Activated CD4-positive, alpha-beta T cell treated with anti-CD3 and anti-CD28 coated beads, Interleukin-2, amount 50 U/mL, for 48 hours (primary cell): Measurements from ENCODE around the gene KRTAP10-3.
"Not testable (repeated sequence)": the region's sequence is repeated elsewhere in the genome, so short reads cannot be mapped to it uniquely, and the experiment has no call there.

Source experiments
- DNase-seq, 2 experiments: peaks; one replicate each; pipeline ENCODE4 v3.0.0-alpha.2; 2020

KRTAP10-3 gene

DNA sequence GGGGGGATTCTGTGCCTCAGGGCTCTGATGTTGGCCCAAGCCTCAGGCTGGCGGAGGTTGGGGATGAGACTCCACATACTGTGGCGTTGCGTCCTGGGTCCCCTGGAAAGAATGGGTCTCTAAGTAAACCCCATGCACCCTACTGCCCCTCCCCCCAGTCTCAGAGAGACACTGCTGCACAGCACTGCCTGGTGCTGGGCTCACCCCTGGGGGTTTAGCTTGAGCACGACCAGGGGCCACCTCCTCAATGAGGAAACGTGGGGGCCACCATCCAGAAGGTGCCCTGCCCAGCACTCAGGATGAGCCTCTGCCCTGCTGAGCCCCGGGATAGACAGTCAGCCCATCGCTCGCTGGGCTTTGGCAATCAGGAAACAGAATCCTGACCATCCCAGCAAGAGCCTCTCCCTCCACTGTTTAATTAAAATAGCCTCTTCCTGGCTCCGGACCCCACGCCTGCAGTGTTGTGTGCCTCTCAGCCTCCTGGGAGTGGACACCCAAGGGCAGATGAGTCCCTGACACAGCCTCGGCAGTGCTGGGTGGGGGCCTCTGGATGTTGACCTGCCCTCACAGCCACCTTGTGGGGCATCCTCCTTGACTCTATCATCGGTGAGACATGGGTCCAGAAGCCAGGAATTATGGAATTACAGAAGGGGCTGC lies 11.4 kb upstream of the KRTAP10-3 start:
- DNase-seq = no peak

DNA sequence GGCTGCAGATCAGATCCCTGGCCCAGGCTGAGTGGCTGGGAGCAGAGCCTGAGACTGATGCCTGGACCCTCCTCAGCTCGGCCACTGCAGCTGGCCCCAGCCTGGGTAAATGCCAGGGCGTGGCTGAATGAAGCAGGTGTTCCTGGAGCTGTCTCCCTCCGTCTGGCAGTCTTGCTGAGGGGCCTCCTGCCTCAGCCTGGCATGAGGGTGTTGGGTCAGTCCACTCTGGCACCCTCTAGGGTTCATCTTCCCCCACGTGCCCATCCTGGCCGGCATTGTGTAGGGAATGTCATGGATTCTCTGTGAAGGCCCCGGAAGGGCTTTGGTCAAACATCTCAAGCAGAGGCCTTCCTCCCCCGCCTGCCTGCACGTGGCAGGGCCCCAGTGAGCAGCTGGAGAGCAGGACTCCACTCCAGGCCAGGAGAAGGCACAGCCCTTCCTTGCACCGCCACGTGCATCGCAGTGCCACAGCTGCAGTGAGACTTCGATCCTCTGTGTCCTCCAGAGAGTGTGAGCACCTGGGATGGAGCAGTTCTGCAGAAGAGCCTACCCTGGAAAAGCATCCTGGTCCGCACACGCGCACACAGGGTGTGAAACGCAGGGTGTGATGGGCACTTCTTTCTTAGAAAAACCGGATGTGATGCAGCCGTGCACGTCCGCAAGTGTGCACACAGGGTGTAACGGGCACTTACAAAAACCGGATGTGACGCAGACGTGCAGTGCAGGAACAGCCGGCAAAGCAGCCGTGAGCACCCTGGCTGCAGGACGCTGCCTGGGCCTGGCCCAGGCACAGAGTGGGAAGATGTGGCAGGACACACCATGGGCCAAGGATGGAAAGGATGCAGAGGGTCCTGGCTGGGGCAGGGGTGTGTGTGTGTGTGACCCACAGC lies 10.3 kb upstream of the KRTAP10-3 start:
- no peak for DNase-seq

DNA sequence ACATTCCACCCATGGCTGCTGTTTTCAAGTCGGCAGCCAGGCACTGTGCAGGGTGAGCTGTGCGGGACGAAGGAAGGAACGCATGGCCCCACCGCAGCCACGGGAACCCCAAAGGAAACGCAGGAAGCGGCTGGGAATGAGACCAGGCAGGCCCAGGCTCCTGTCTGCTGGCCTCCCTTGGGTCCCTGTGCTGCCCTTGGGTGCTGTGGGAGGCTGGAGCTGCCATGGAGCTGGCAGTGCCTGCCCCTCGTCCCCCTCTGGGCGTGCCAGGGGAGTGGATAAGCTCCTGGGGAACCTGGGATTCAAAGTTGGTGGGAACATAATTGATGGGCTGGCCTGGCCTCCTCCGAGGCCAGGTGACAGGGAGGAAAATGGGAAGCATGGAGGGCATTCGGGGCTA lies 9.7 kb upstream of the KRTAP10-3 start:
- no peak for DNase-seq

DNA sequence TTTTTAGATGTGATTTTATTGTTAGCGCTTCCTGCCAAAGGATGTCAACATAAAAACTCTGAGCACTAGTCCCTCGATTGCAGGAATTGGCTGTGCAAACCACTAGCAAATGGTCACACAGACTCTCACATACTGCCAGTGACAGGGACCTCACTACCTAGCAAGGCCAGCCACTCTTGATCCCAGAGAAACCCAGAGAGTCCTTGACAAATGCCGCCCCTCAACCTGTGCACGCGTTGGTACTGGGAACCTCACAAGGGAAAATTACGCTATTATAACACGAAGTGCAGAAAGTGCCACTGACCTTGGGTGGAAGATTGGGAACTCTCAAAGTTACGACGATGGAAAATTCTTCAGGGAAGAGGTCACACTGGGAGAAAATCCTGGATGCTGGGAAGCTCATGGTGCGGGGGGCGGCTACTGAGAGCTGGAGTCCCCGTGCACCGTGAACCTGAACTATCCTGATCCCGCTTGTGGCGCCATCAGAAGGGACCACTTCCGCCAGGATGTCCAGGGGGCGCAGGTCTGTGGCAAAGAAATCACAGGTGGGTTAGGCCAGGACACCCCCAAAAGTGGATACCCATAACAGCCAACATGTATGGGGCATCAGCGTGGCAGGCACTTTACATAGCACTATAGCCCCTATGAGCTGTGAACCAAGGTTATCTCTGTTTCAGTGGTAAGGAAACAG lies 9.0 kb upstream of the KRTAP10-3 start:
- no peak for DNase-seq

DNA sequence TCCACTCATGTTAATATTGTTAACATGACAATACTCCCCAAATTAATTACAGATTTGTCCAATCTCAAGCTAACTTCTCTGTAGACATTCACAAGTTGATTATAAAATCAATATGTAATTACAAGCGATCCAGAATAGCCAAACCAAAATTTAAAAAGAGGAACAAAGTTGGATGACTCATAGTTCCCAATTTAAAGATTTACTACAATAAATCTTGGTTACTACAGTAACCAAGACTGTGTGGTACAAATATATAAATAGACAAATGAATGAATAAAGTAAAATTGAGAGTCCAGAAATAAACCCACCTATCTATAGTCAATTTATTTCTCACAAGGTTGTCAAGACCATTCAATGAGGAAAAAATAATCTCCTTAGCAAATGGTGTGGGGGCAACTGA lies 7.8 kb upstream of the KRTAP10-3 start:
- DNase-seq = no peak

DNA sequence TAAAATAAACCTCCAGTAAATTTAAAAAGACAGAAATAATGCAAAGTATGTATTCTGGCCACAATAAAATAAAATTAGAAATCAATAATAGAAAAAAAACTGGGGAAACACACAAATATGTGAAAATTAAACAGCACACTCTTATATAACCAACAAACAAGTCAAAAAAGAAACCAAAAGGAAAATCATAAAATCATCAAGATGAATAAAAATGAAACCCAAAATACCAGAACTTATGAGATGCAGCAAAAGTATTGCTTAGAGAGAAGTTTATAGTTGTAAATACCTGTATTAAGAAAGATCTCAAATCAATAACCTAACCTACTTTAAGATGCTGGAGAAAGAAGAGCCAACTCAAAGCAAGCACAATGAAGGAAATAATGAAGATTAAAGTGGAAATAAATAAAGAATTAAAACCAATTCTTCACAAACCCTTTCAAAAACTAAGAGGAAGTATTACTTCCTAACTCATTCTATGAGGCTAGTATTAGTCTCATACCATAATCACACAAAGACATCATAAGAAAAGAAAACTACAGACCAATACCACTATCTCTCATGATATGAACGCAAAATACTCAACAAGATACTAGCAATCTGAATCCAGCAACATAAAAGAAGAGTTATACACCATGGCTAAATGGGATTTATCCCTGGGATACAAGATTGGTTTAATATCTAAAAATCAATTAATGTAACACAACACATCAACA lies 6.4 kb upstream of the KRTAP10-3 start:
- DNase-seq = no peak

DNA sequence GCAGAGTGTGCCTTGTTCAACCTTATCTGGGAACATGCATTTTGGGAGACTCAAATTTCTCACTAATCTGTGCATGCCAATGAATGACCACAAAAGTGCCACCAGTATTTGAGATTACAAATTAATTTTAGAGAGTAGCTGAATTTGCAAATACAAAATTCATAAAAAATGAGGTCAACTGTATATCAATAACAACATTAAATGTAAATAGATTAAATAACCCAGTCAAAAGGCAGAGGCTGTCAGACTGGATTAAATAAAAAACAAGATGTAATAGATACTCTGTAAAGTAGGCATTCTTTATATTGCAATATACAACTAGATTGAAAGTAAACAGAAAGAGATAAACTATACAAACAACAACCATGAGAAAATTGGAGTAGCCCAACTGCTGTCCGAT lies 5.5 kb upstream of the KRTAP10-3 start:
- no peak for DNase-seq

DNA sequence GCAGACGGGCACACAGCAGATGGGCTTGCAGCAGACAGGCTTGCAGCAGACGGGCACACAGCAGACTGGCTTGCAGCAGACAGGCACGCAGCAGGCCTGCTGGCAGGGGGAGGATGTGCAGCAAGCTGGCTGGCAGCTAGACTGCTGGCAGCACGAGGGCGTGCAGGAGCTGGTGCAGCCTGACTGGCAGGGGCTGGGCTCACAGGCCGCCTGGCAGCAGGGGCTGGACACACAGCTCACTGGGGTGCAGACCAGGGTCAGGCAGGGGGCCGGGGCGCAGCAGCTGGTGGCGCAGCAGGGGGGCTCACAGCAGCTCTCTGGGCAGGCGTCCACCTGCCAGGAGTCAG lies 293 bp downstream of the KRTAP10-3 start:
- DNase-seq = not testable (repeated sequence)

DNA sequence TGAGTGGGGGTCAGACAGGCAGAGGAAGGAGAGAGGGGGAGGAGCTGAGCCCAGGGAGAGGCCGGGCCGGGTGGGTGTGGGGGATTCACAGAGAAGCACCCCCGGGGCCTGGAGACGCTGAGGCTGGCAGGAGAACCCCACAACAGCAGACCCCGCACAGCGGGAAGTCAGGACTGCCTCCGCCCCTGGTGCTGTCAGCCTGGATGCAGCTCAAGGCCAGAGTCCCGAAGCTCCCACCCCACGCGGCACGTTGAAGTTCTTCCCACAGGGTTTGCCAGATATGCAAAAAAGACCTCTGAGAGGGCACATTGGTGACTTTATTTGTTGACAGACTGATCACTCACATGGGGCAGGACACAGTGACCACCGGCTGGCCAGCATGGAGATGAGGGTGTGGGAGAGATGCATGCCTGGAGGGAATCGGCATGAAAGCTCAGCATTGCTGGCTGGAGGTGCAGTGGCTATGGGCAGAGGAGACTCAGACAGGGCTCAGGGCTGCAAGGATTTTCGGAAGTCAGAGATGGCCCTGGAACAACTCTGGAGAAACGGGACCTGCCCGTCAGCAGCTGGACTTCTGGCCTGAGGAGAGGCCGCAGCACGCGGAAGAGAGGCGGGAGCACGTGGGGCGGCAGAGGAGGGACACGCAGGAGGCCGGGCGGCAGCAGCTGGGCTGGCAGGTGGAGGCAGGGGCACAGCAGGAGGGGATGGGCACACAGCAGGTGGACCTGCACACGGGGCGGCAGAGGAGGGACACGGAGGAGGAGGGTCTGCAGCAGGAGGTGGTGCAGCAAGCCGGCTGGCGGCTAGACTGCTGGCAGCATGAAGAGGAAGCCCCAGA lies 885 bp downstream of the KRTAP10-3 start:
- DNase-seq = no peak

DNA sequence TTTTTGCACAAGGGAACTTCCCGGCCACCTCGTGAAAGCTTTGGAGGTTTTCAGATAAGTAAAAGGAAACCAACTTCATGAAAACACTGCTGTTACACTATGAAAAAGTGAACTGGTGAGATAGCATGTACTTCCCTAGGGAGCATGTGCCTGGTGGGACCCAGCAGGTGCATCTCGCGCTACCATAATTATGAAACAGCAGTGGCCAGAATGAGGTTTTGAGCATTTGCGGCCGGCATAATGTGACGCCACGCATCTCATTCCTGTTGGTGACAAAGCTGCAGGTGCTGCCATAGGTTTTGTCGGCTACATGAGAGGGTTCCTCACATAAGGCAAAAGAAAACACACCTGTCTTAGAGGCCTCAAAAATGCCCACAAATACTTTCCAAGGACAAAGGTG lies 1.7 kb downstream of the KRTAP10-3 start:
- no peak for DNase-seq

DNA sequence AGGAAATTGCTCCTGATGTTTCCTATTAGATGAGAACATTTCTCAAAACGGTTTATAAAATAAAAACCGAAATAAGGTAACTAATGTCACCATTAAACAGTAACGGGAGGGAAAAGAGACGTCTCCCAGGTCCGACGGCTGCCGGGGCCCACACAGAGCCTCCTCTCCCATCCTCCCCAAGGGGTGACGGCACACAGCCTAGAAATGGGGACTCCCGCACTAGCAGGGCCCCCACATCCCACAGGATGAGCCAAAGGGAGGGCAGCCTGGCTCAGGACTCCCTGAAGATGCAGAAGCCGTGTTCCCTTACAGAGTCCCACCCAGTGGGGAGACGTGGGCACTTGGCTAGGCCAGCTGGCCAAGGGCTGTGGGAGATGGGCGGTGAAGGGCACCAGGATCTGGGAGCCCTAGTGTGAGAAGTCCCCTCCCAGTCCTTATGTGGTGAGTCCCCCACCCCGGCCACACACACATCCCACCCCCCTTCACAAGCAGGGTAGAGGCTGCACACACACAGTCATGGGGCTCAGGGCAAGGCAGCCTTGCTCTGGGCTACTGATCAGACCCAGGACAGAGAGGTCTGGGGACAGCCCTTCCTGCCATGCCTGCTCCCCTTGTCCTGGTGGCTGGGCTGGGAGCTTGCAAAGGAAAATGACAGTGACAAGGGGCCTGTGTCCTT lies 3.3 kb downstream of the KRTAP10-3 start:
- DNase-seq = no peak

DNA sequence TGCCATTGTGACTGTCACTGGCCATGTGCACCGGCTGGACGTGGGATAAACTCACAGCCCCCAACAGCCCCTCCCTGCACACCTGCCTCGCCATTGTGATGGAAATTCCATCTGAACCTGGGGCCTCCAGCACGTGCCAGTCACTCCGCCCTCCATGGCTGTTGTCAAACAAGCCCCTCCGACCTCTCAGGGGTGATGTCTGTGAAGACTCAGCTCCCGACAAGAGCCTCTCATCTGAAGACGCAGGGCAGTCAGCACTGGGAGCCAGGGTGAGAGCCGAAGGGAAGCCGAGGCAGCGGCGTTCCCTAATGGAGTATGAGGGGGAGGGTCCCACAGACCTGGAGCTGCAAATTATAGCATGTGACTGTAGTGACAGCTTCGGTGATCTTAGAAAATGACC lies 5.9 kb downstream of the KRTAP10-3 start:
- no peak for DNase-seq

DNA sequence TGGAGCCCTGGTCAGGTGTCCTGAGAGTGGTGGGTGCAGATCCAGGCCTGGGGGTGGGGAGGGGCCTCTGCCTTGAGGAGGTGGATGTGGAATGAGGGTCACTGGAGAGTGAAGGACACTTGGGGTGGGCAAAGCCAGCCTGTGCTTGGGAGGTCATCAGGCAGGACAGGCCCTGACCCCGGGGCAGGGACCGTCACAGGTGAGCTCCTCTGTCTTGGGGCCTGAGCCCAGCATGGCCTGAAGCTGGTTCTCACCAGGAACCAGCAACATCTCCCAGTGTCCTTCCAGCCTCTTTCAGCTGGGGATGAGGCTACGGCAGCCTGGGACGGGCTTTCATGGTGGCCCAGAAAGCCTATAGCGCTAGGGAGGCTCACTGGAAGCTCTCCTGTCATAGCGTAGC lies 6.5 kb downstream of the KRTAP10-3 start:
- DNase-seq = no peak

DNA sequence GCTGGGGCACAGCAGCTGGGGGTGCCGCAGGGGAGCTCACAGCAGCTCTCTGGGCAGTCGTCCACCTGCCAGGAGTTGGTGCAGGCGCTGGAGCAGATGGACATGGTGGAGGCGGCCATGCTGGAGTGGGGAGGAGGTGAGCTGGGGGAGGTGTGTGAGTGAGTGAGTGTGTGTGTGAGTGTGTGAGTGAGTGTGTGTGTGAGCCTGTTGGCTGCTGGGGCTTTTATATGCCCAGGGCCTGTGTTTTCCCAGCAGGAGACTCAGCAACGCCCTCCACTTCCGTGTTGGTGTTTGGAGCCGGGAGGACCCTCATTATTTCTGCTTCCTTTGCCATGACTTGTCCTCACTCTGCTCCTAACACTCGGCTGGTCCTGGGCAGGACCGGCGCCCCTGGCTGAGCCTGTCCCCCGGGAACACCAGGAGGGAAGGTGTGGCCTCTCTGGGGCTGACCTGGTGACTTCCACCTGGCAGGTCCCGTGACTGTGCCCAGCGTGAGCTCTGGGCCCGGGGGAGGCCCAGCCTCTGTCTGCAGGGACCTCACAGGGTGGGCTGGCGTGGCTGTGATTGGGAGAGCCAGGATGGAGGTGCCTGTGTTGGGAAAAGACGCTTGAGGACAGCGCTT lies 7.1 kb downstream of the KRTAP10-3 start, which contains the start of gene KRTAP10-2:
TSS of gene KRTAP10-2 (minus strand) at position 166 of the 622 bp plus-strand sequence. CDS start at position 119, 47 bp downstream.
- DNase-seq = no peak

DNA sequence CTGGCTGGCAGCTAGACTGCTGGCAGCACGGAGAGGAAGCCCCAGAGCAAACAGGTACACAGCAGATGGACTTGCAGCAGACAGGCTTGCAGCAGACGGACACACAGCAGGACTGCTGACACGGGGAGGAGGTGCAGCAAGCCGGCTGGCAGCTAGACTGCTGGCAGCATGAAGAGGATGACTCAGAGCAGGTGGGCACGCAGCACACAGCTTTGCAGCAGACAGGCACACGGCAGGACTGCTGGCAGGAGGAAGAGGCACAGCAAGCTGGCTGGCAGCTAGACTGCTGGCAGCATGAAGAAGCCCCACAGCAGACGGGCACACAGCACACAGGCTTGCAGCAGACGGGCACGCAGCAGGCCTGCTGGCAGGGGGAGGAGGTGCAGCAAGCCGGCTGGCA lies 7.8 kb downstream of the KRTAP10-3 start:
- DNase-seq = no peak

DNA sequence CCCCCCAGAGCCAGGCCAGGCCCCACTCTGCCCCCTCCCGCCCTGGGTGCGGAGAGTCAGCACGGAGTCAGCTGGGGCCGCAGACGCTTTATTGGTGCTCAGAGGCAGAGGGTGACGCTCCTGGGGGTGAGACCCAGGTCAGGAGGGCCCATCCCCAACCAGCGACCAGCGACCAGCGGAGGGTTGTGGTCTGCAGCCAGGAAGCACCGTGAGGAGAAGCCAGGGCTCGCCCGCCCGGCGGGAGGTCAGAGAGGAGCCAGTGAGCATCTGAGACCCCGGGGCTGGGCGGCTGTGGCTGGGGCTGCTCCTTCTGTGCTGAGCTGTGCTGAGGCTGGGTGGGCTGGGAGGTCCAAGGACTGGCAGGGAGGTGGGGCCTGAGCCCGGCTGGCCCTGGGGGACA lies 8.3 kb downstream of the KRTAP10-3 start:
- not testable (repeated sequence) for DNase-seq

DNA sequence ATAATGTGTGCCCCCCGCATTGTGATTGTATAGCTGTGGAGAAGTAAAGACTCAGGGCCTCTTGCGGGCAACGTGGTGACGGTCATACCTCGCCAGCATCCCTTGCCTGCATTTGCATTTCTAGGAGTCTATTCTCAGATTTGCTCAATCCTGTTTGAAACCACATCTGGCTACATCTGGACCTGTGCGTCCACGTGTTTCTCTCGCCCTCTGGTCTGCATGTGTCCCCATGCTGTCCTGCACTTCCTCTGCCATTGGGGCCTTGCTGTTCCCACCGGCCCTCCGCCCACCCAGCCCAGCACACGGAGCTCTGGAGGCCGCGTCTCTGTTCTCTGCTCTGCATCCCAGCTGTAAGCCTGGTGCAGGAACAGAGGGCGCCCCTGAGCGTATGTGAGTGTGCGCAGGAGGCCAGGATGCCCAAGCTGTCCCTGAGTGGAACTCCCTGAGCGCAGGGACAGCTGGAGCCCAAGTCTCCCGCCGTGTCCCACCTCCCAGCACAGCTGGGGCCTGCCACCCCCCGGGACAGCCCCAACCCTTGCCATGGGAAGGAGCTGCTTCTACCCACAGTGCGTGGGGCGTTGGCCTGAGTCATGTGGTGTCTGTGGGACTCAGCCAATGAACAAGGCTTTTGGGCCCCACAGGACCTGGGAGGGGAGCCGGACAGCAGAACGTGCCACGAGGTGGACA lies 8.9 kb downstream of the KRTAP10-3 start:
- no peak for DNase-seq

DNA sequence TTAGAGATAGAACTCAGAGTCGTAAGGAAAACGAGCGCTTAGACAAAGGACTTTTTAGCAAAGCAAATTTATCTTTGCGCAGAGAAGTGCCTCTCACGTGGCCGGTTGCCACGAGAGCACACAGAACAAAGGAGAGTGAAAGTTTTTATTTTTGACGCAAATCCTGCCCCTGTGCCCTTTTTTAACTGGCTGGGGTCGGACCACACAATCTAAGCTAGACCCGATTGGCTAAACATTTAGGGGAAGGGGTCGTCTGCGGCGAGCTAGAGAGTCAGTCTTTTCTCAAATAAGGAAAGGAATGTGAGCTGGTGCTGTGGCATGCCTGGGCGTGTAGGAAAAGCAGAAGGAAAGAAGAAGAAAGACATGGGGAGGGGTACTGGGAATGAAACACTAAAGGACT lies 9.7 kb downstream of the KRTAP10-3 start:
- DNase-seq = no peak

DNA sequence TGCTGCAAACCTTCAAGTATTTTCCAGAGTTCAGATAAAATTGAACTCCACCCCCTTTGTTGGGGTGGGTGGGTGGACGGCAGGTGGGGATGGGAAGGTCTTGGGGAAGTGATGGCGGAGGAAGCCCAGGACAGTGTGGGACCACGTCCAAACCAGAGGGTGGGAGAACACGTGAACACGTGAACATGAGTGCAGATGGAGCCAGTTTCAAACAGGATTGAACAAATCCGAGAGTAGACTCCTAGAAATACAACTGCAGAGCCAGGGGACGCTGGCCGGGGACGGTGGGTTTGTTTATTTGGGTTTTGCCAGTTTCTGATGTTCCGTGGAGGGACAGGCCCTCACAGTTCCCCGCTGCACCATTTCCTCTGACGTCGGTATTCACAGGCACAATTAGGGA lies 10.2 kb downstream of the KRTAP10-3 start:
- no peak for DNase-seq

DNA sequence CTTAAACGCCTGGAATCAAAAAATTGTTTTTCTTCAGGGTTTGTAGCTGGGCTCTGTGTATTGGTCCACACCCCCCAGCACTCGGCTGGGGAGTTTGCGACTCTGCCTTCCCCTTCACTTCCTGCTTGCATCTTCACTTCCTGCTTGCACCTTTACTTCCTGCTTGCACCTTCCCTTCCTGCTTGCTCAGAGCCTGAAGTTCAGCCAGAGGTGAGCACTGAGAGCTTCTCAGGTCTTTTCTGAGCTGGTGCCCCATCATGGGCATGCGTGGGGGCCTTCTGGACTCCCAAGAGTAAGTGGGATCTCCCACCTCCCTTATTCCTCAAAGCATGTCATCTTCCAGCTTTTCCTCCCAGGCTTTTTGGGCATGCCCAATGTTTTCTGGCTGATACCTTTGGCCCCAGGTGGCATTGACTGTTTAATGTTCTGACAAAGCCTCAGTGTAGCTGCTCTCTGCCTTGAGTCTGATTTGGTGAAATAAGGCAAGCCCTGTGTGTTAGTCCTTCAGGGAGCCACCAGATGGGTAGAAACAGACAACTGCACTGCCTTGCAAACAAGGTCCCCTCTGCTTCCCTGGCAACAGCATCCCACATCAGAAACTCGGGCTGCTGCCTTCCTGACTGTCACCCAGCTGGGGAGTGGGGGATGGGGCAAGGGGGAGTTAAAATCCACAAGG lies 10.8 kb downstream of the KRTAP10-3 start:
- DNase-seq = peak; percentile 18 to 25
